Measurements from ENCODE around the gene MRPL43. TPM values are rescaled to one million over a fixed set of nuclear protein-coding genes. Genes with fewer than 3 reads are reported as not detected.

Gene MRPL43
- total and polyA plus RNA-seq, 9 of the 15 experiments (the other 6 are each of a cell fraction or from before 2014, with no cell fraction given): 15.1 to 63.7 (median 37.2) TPM

DNA sequence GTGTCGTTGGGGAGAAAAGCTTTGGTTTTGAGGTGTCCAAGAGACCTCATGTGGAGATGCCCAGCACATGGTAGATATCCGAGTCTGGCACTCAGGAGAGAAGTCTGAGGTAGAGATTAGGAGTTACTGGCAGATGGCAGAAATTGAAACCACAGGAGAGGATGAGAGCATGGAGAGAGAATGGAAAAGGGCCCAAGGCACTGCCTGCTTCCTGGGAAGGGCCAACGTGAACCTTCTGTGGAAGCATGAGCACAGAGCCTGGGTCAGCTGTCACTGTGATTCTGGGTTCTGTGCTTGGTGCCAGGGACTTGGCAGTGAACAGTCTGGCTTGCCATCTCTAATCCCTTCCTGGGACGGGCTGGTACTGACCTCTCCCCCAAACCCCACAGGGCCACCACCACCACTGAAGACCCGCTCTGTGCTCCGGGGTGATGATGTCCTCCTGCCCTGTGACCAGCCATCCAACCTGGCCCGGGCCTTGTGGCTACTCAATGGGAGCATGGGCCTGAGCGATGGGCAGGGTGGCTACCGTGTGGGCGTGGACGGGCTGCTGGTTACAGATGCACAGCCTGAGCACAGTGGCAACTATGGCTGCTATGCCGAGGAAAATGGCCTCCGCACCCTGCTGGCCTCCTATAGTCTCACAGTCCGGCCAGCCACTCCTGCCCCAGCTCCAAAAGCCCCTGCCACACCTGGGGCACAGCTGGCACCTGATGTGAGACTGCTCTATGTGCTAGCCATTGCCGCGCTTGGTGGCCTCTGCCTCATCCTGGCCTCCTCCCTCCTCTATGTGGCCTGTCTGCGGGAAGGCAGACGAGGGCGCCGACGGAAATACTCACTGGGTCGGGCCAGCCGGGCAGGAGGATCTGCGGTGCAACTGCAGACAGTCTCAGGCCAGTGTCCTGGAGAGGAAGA lies 4.1 kb downstream of the MRPL43 start:
- WGBS (ENCODE audit: insufficient coverage, low coverage, missing lambda C conversion rate): 80% methylated on average over 14 of the region's 24 CpGs
- no peak for DNase-seq (ENCODE audit: extremely low read depth in 1 of 4, low spot score in 3 of 4)
- H3K36me3 ChIP-seq (ENCODE audit: control insufficient read depth, insufficient read depth, low read length): peaks cover 29% of the 10 kb centered on the region; the same call in 2 of the 3 replicates
- no peaks in the 10 kb centered on the region for H3K9me3 ChIP-seq (replicated peaks; ENCODE audit: control insufficient read depth, insufficient read depth, low read depth, low read length)
- H3K27ac ChIP-seq (ENCODE audit: extremely low read depth, low read depth, low read length): no peak overlapping the region
- H3K4me1 ChIP-seq (replicated peaks in 1 of 2; ENCODE audit: control insufficient read depth in 2 of 2, insufficient read depth in 2 of 2, low read length in 2 of 2): peaks cover 3 to 14% of the 10 kb centered on the region in 2 experiments; a peak in 3 of 5 replicates
- in situ Hi-C loops (cut with MboI) (loop anchor here (25.0 kb wide), 1 partner anchor 1054 kb away; no protein-coding TSS in a partner anchor), intact Hi-C loops (cut with micrococcal nuclease) (no loop called here)
- BruUV-seq (replicated peaks): no TSS peak
- ATAC-seq: no peak
- FAIRE-seq: no peak
- no peaks in the 10 kb centered on the region; the same call in 1 of the 2 replicates for H4K20me1 ChIP-seq (replicated peaks; ENCODE audit: control insufficient read depth, insufficient read depth, low read length)
- POLR2A ChIA-PET: interaction anchor here (0.6 to 1.3 kb wide), 3 partner anchors 35 to 296 kb away, joined by 3 read pairs; no protein-coding TSS in a partner anchor
- H3K79me2 ChIP-seq (ENCODE audit: control insufficient read depth, insufficient read depth, low read length): peaks cover 26% of the 10 kb centered on the region
- no peaks in the 10 kb centered on the region for H3K27me3 ChIP-seq (ENCODE audit: control insufficient read depth in 2 of 2, insufficient read depth in 2 of 2, low read length in 2 of 2)
- no peak overlapping the region for H3K4me2 ChIP-seq (ENCODE audit: insufficient read depth, low read length)
- H3K9ac ChIP-seq (ENCODE audit: insufficient read depth in 1 of 2, low read depth in 2 of 2, low read length in 2 of 2): peak overlapping the region in 1 of 2 experiments; percentile 52; a peak in 1 of 4 replicates
- TF ChIP-seq POLR2G (IDR thresholded peaks at IDR 0.05; ENCODE audit: low read depth, low read length) (peak; percentile 34; the same call in 1 of the 2 replicates), COPS2 (conservative IDR thresholded peaks at IDR 0.05) (no peak)
- TF ChIP-seq, protein P1, sequence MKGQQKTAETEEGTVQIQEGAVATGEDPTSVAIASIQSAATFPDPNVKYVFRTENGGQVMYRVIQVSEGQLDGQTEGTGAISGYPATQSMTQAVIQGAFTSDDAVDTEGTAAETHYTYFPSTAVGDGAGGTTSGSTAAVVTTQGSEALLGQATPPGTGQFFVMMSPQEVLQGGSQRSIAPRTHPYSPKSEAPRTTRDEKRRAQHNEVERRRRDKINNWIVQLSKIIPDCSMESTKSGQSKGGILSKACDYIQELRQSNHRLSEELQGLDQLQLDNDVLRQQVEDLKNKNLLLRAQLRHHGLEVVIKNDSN (CRISPR knock-in tag; IDR thresholded peaks at IDR 0.05): no peak
- TF ChIP-seq, protein P2, sequence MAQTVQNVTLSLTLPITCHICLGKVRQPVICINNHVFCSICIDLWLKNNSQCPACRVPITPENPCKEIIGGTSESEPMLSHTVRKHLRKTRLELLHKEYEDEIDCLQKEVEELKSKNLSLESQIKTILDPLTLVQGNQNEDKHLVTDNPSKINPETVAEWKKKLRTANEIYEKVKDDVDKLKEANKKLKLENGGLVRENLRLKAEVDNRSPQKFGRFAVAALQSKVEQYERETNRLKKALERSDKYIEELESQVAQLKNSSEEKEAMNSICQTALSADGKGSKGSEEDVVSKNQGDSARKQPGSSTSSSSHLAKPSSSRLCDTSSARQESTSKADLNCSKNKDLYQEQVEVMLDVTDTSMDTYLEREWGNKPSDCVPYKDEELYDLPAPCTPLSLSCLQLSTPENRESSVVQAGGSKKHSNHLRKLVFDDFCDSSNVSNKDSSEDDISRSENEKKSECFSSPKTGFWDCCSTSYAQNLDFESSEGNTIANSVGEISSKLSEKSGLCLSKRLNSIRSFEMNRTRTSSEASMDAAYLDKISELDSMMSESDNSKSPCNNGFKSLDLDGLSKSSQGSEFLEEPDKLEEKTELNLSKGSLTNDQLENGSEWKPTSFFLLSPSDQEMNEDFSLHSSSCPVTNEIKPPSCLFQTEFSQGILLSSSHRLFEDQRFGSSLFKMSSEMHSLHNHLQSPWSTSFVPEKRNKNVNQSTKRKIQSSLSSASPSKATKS (CRISPR knock-in tag; IDR thresholded peaks at IDR 0.05): no peak
- no peaks in the 10 kb centered on the region for H3K9me1 ChIP-seq (ENCODE audit: control insufficient read depth, insufficient read depth, low read length)
- CTCF ChIA-PET (ENCODE audit: low intra/inter-chr PET ratio): no interaction called here
- H3K4me3 ChIP-seq: no peak overlapping the region
- no peak overlapping the region for H2AFZ ChIP-seq (ENCODE audit: low read depth, low read length)
